ENCODE data around the gene ZNF655.

DNA sequence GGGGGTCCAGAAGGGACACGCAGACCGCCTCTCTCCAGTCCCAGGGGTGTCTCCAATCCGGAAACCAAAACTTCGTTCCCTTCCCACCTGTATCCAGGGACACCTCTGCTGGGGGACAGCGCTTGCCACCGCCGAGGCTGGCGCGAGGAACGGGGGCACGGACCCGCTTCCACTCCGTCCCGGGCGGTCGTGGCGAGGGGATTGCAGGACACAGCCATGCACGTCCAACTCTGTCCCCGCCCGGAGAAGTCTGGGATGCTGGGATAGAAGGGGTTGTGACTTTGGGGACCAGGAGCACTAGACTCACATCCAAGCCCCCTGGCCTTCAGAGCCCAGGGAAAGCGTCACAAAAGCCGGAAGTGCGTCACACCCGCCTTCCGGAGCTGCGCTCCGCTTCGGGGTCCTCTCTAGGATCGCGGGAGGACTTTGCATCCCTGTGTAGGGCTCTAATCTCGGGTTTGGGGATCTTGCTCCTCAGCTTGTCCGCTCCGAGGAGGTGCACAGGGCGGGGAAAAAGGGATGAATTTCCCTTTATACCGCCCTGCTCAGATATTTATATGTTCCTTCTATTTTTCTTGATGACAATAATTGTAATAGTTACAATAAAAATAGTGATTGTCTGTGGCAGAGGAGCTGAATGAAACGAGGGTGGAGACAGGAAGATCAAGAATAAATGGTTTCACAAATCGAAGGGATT is 6.5 kb upstream of the ZNF655 start, which contains the start of gene FAM200A:
- TF ChIP-seq, protein P1, sequence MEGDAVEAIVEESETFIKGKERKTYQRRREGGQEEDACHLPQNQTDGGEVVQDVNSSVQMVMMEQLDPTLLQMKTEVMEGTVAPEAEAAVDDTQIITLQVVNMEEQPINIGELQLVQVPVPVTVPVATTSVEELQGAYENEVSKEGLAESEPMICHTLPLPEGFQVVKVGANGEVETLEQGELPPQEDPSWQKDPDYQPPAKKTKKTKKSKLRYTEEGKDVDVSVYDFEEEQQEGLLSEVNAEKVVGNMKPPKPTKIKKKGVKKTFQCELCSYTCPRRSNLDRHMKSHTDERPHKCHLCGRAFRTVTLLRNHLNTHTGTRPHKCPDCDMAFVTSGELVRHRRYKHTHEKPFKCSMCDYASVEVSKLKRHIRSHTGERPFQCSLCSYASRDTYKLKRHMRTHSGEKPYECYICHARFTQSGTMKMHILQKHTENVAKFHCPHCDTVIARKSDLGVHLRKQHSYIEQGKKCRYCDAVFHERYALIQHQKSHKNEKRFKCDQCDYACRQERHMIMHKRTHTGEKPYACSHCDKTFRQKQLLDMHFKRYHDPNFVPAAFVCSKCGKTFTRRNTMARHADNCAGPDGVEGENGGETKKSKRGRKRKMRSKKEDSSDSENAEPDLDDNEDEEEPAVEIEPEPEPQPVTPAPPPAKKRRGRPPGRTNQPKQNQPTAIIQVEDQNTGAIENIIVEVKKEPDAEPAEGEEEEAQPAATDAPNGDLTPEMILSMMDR (conservative IDR thresholded peaks at IDR 0.05; ENCODE audit: low read depth in 2 of 2): no peak
- TF ChIP-seq EZH2 (IDR thresholded peaks at IDR 0.05; ENCODE audit: low read depth, unreplicated experiment): no peak
- TF ChIP-seq CREB1 (CRISPR knock-in tag; IDR thresholded peaks at IDR 0.05; ENCODE audit: low read depth): peak; percentile 98
- TF ChIP-seq POLR2AphosphoS5 (IDR thresholded peaks at IDR 0.05; ENCODE audit: low read depth): peak; percentile 97

Measured in GM23338 (cell line).